Breast epithelium (tissue), 4 donors: ENCODE measurements around the gene ZNF586. TPM values are rescaled to one million over a fixed set of nuclear protein-coding genes. Genes with fewer than 3 reads are reported as not detected.

Experiments used
- DNase-seq, 2 donors: peaks; one replicate each; pipeline ENCODE4 v3.0.0-alpha.2; 2019; ENCODE audit warnings: low spot score in 2 of 2
- H3K27ac ChIP-seq, 2 donors: fragments of 200-600 bp; sonication (generic) in 1 of 2; one replicate each; pipeline ENCODE4 v1.5.1; 2016 to 2019; ENCODE audit warnings: mild to moderate bottlenecking in 1 of 2
- H3K27me3 ChIP-seq, 2 donors: fragments of 200-600 bp; sonication (generic) in 1 of 2; one replicate each; pipeline versions ENCODE4 v1.5.1 to v1.6.0; 2017 to 2019; ENCODE audit warnings: control low read depth in 1 of 2, mild to moderate bottlenecking in 1 of 2
- H3K36me3 ChIP-seq: fragments of 200-600 bp; one replicate; pipeline ENCODE4 v1.5.1; 2019
- H3K4me1 ChIP-seq, 2 donors: fragments of 200-600 bp; sonication (generic); one replicate each; pipeline ENCODE4 v1.5.1; 2016 to 2019; ENCODE audit warnings: control low read depth in 1 of 2
- H3K4me3 ChIP-seq, 3 donors: fragments of 200-600 bp; sonication (generic); 1 replicate in 2 of 3; 2 replicates in 1 of 3; pipeline ENCODE4 v1.5.1; 2016 to 2019; ENCODE audit warnings: mild to moderate bottlenecking in 3 of 3, moderate library complexity in 2 of 3
- H3K9me3 ChIP-seq, 2 donors: fragments of 200-600 bp; sonication (generic) in 1 of 2; one replicate each; pipeline ENCODE4 v1.5.1; 2016 to 2019; ENCODE audit warnings: control low read depth in 1 of 2
- POLR2A ChIP-seq: fragments of 450-650 bp; IDR thresholded peaks from one replicate; pipeline ENCODE4 v1.6.1; 2016; ENCODE audit warnings: antibody characterized with exemption, mild to moderate bottlenecking, moderate library complexity
- POLR2AphosphoS5 ChIP-seq, 3 donors: sonication (generic); formaldehyde crosslinking; IDR thresholded peaks; one replicate each; pipeline ENCODE4 v1.6.1; 2017; ENCODE audit warnings: antibody characterized with exemption in 3 of 3
- intact Hi-C: fragments of 100-400 bp; cut with DNase I; formaldehyde crosslinking; loops from one replicate; pipeline ENCODE4 v1.15.1; 2023; ENCODE audit warnings: low total_unique reads
- total RNA-seq, 3 donors: library from RNA; depleted of rRNA; stranded (reverse); fragments of >200 nt; gene quantifications; one replicate each; pipeline ENCODE4 v1.1.0, GENCODE V29; 2016
- TF ChIP-seq, protein P1 (sequence below), 3 donors: fragments of 450-650 bp; IDR thresholded peaks; one replicate each; pipeline ENCODE4 v1.5.1; 2016 to 2017; ENCODE audit warnings: antibody characterized with exemption in 3 of 3, mild to moderate bottlenecking in 3 of 3, moderate library complexity in 3 of 3

The ZNF586 gene
- total RNA-seq, 3 donors from 2014 or later, result 9.9 to 40.5 (median 13.4) TPM

DNA sequence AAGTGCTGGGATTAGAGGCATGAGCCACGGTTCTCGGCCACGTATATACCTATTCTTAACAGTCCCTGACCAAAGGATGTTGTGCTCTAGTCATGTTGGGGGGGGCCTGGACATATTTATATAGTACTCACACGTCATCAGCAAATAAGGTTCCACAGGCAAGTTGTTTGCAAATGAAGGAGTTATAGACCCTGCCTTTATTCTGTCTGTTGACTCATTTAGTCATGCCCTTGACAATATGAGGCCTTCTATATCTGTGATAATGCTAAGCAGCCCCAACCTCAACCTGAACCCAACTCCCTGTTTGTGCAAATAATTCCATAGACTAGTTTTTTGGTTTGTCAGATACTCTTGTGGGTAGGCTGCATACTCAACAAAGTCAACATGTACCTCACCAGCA lies 8.9 kb downstream of the ZNF586 start:
- Histone ChIP-seq H3K4me3 (no peak overlapping the region), H3K27ac (no peak overlapping the region), H3K36me3 (peaks cover 32% of the 10 kb centered on the region), H3K9me3 (peaks cover 92 to 96% of the 10 kb centered on the region in 2 donors), H3K27me3 (no peaks in the 10 kb centered on the region), H3K4me1 (no peaks in the 10 kb centered on the region)
- intact Hi-C loops, result no loop called here
- no peak for DNase-seq
- TF ChIP-seq, protein P1, sequence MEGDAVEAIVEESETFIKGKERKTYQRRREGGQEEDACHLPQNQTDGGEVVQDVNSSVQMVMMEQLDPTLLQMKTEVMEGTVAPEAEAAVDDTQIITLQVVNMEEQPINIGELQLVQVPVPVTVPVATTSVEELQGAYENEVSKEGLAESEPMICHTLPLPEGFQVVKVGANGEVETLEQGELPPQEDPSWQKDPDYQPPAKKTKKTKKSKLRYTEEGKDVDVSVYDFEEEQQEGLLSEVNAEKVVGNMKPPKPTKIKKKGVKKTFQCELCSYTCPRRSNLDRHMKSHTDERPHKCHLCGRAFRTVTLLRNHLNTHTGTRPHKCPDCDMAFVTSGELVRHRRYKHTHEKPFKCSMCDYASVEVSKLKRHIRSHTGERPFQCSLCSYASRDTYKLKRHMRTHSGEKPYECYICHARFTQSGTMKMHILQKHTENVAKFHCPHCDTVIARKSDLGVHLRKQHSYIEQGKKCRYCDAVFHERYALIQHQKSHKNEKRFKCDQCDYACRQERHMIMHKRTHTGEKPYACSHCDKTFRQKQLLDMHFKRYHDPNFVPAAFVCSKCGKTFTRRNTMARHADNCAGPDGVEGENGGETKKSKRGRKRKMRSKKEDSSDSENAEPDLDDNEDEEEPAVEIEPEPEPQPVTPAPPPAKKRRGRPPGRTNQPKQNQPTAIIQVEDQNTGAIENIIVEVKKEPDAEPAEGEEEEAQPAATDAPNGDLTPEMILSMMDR (IDR thresholded peaks at IDR 0.05), result no peak
- TF ChIP-seq POLR2A (no peak), POLR2AphosphoS5 (IDR thresholded peaks at IDR 0.05) (no peak)

DNA sequence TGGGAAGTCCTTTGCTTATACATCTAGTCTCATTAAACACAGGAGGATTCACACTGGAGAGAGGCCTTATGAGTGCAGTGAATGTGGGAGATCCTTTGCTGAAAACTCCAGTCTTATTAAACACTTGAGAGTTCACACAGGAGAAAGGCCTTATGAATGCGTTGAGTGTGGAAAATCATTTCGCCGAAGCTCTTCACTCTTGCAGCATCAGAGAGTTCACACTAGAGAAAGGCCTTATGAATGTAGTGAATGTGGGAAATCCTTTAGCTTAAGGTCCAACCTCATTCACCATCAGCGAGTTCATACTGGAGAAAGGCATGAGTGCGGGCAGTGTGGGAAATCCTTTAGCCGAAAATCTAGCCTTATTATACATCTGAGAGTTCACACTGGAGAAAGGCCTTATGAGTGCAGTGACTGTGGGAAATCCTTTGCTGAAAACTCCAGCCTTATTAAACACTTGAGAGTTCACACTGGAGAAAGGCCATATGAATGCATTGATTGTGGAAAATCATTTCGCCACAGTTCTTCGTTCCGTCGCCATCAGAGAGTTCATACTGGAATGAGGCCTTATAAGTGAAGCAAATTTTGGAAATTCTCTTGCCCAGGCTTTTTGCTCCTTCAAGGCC lies 9.9 kb downstream of the ZNF586 start:
- Histone ChIP-seq H3K27ac (no peak overlapping the region), H3K9me3 (peaks cover 90 to 94% of the 10 kb centered on the region in 2 donors), H3K4me3 (peak overlapping the region in 1 of 3 donors; percentile 0), H3K27me3 (no peaks in the 10 kb centered on the region), H3K36me3 (peaks cover 32% of the 10 kb centered on the region), H3K4me1 (no peaks in the 10 kb centered on the region)
- intact Hi-C loops, result no loop called here
- TF ChIP-seq POLR2AphosphoS5 (IDR thresholded peaks at IDR 0.05) (no peak), POLR2A (no peak)
- TF ChIP-seq, protein P1 (IDR thresholded peaks at IDR 0.05), result no peak
- no peak for DNase-seq

DNA sequence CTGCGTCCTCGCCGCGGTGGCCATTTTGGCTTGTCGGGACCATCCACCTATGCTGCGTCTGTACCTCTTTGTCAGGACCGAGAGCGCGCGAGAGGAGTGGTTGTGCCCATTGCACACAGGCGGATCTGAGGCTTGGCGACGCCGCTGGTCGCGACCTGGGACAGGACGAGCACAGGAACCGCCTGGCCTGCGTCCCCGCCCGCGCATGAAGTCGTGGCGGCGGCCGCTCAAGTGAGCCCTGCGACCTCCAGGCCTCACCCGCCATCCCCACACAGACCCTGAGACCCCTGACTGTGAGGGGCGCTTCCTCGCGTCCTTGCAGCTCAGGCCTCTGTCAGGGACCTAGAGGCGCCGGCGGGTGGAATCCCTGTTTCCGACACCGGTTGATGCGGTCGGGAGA lies 16.8 kb downstream of the ZNF586 start:
- peaks cover 88 to 91% of the 10 kb centered on the region in 2 donors for H3K9me3 ChIP-seq
- intact Hi-C loops, result no loop called here
- no peaks in the 10 kb centered on the region for H3K4me1 ChIP-seq
- H3K27me3 ChIP-seq, result no peaks in the 10 kb centered on the region
- no peak overlapping the region for H3K4me3 ChIP-seq
- H3K36me3 ChIP-seq, result no peaks in the 10 kb centered on the region
- no peak for DNase-seq
- H3K27ac ChIP-seq, result no peak overlapping the region
- TF ChIP-seq POLR2AphosphoS5 (IDR thresholded peaks at IDR 0.05) (no peak), POLR2A (no peak)
- TF ChIP-seq, protein P1 (IDR thresholded peaks at IDR 0.05), result no peak

DNA sequence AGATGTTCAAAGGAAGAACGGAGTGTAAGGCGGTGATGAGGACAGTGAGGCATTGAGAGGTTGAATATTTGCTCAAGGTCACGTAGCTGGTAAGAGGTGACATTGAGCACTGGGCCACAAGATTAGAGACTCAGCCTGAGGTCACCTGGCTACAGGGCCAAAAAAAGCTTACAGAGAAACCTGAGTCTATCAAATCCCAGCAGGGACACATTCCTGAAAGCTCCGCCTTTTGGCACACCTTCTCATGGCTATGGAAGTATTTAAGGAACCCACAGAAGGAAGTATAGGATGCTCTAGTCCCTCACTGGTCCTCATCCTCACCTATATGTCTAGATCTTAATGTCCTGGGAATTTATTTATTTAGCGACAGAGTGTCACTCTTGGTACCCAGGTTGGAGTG lies 17.4 kb downstream of the ZNF586 start:
- no peaks in the 10 kb centered on the region for H3K27me3 ChIP-seq
- no peak overlapping the region for H3K27ac ChIP-seq
- H3K4me3 ChIP-seq, result no peak overlapping the region
- peaks cover 90% of the 10 kb centered on the region in 2 donors for H3K9me3 ChIP-seq
- H3K36me3 ChIP-seq, result no peaks in the 10 kb centered on the region
- TF ChIP-seq, protein P1 (IDR thresholded peaks at IDR 0.05), result no peak
- no peak for DNase-seq
- no peaks in the 10 kb centered on the region for H3K4me1 ChIP-seq
- intact Hi-C loops, result no loop called here

DNA sequence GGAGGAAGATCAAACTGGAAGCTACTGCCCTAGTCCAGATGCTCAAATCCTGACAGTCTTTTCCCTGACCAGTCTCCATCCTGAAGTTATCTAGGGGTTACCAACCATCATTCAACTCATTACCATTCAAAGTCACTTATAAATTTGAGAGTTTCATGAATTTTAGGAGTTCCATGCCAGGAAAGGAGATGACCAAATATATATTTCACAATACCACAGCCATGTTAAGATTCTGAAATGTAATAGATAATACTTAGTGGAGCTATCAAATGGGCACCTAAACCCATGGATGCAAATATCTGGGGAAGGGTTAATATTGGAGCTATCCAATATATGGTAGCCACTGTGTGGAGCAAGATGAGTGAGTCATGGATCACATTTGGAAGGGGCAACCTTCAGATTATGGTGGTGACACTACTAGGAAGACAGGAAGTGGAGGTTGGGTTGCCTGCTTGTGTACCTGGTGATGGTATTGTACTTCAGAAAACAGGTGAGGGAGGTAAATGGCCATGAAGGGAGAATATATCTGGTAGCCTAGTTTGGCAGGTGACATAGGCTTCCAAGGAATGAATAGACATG lies 18.7 kb downstream of the ZNF586 start:
- H3K4me1 ChIP-seq, result no peaks in the 10 kb centered on the region
- TF ChIP-seq POLR2A (no peak), POLR2AphosphoS5 (IDR thresholded peaks at IDR 0.05) (no peak)
- TF ChIP-seq, protein P1 (IDR thresholded peaks at IDR 0.05), result no peak
- H3K9me3 ChIP-seq, result peaks cover 89 to 93% of the 10 kb centered on the region in 2 donors
- H3K27me3 ChIP-seq, result no peaks in the 10 kb centered on the region
- no peak for DNase-seq
- no peak overlapping the region for H3K4me3 ChIP-seq
- H3K36me3 ChIP-seq, result no peaks in the 10 kb centered on the region
- no peak overlapping the region for H3K27ac ChIP-seq
- intact Hi-C loops, result no loop called here
